ENCODE data around the gene RPS6KC1.

Gene RPS6KC1

GRCh38 chr1:213245260-213245910, 194.3 kb downstream of the RPS6KC1 start:
- peak in 1 of 3 experiments; percentile 52 for DNase-seq

DNA sequence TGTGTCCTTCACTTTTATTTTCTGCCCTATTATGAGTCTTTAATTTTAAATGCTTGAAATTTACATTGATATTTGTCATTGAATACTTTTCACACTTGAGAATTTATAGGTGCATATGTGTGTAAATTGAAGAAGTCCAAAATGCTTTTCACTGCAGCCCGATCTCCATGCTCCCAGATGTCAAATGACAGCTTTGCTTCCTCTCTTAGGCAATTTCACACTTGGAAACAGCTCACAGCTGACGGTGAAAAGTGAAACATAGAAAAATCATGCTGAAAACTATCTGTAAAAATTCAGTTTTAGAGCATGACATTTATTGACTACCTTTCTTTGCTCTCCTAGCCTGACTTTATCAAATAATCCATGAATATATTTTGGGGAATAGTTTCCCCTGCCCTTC, 196.0 kb downstream of the RPS6KC1 start:
- peak in 1 of 3 experiments; percentile 4 for DNase-seq

- no peak for DNase-seq
Measured at GRCh38 chr1:213249395-213249794, 198.4 kb downstream of the RPS6KC1 start.

DNA sequence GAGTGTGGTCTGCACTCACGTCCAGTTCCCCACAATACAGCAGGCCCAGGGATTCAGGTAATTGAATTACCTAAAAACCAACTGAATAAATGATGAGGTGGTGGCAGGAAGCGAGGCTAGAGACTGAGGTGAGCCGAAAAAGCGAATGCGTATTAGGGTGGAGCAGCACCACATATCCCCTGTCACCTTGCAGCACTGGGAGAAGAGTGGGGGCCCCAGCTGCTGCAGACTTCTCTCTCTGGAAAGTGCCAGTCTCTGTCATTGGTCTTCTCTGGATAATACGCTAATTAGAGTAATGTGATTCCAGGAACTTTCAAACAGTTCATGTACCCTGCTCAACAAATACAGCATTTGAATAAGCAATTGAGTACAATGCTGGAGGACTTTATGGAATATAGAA, 199.0 kb downstream of the RPS6KC1 start:
- DNase-seq: no peak

GRCh38 chr1:213250446-213250845, 199.4 kb downstream of the RPS6KC1 start:
- no peak for DNase-seq

- DNase-seq: peak in 1 of 3 experiments; percentile 37
Measured at GRCh38 chr1:213251972-213252371, 200.9 kb downstream of the RPS6KC1 start.

- DNase-seq: peak in 1 of 3 experiments; percentile 14
Measured at GRCh38 chr1:213256438-213257087, 205.5 kb downstream of the RPS6KC1 start.

DNA sequence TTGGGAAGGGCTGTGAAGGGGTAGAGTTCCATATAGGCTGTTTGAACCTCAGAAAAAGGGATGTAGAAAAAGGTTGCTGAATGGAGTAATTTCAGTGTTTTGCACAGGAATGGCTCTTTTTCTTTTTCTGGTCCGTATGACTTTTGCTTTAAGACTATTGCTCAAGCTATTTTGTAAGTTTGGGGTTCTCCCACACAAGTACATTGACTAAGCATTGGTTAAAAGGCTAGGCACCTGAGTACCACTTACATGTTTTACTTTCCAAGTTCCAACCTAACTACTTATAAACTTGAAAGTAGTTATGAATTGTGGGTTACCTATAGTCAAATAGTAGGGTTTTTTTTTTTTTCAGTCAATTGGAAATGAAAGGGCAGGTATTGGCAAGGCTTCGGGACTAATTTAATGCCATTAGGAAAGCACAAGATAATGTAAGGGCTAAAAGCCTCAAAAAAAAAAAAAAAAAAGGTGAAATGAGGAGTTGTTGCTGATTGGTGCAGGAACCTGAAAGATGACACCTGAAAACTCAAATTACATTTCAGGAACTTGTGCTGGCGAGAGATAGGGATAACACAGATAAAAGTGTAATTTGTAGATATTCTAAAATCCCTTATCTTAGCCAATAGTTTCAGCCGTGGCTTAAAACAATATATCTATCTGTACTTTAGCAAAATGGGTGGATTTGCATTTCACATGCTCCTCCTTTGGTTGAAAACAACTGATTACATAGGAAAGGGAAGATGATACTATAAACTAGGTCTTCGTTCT, 209.5 kb downstream of the RPS6KC1 start:
- DNase-seq: no peak

DNA sequence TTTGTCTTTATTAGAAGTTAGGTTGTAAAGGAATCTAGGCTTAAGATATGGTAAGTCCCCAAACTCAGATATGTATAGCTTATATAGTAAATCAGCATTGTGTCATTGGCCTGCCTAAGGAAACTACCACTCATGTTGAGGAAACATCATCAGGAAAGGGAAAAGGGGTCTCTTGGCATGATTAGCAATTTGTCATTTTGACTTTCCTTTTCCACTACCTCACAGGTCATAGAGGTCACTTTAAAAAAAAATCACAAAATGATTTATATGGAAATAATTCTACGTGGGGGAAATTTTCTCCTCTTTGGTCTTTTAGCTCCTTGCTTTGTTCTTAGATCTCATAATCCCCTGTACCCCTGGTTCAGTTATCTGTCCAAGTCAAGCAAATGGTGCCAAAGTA, 213.5 kb downstream of the RPS6KC1 start:
- no peak for DNase-seq

GRCh38 chr1:213266983-213267772, 216.1 kb downstream of the RPS6KC1 start:
- no peak for DNase-seq

DNA sequence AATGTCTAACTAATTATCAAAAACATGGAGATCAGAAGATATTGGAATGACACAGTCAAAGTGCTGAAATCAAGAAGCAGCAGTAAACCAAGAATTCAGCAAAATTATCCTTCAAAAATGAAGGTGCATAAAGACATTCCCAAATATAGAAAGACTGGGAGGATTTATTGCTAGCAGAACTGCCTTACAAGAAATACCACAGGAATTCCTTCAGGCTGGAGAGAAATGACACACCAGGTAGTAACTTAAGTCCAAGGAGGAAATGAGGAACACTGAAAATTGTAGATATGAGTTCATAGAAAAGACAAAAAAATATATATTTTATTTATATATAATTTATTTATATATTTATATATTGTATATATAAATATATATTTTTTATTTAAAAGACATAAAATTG, 217.2 kb downstream of the RPS6KC1 start:
- no peak for DNase-seq

DNA sequence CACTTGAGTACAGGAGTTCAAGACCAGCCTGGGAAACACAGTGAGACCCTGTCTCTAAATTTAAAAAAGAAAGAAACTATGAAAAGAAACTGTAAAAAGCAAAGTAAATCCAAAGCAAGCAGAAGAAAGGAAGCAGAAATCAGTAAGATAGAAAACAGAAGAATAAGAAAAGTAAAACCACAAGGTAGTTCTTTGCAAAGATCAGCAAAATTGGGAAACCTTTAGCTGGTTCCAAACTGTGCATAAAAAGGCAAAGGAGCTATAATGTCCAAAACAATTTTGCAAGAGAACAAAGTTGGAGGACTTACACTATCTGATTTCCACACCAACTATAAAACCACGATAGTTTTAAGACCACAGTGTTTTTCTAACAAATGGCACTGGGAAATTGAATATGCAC, 218.8 kb downstream of the RPS6KC1 start:
- no peak for DNase-seq

DNA sequence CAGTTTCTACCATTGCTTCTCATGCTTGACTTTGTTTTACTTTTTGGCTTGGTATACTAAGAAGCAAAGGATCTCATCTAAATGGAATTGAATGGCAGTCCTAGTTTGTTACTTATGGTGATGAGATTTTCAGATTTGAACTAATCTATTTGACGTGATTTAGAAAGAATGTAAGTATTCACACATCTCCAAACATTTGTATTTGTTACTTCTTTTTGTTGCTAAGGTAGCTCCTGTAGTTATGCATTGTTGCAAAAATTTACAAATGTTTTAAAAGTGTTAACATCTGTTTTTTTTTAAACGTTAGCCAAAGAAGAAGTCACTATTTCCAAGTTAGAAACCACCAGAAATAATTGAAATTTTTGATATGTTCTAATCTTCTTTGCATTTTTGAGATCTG, 222.5 kb downstream of the RPS6KC1 start:
- DNase-seq: no peak

GRCh38 chr1:213274140-213274539, 223.1 kb downstream of the RPS6KC1 start:
- peak in 1 of 3 experiments; percentile 34 for DNase-seq

DNA sequence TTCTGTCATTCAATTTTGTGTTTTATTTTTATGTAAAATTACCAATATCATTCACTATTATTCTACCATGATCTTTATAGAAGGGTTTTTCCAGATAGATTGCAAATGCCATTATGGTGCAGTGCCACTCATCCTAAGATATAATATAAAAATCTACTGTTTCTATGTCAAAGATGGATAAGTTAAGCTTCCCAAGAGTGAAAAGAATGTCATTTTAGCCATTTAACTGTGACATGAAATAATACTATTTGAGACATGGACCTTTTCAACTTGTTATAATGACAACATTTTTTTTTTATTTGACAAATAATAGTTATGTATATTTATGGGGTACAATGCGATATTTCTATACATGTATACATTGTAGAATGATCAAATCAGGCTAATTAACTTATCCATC, 224.3 kb downstream of the RPS6KC1 start:
- no peak for DNase-seq

DNA sequence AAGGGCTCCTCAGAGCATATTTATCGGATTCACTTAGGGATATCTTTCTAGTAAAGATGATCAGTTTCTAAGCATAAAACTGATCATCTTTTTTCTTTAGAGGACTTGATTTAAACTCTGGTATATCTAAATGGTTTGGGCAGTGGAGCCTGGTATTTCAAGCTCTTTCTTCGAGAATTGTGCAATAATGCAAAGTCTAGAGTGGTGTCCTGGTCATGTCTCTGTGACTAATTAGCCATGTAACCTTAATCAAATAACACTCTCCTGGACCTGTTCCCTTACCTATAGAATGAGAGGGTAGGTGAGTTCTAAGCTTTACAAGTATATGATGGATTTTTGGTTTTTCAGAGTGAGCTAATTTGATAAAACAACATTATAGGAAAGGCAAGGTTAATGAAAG, 225.2 kb downstream of the RPS6KC1 start:
- no peak for DNase-seq

- no peak for DNase-seq
Measured at GRCh38 chr1:213277036-213277435, 226.0 kb downstream of the RPS6KC1 start.

GRCh38 chr1:213279410-213279809, 228.4 kb downstream of the RPS6KC1 start:
- DNase-seq: no peak

GRCh38 chr1:213281640-213282301, 230.7 kb downstream of the RPS6KC1 start:
- no peak for DNase-seq

DNA sequence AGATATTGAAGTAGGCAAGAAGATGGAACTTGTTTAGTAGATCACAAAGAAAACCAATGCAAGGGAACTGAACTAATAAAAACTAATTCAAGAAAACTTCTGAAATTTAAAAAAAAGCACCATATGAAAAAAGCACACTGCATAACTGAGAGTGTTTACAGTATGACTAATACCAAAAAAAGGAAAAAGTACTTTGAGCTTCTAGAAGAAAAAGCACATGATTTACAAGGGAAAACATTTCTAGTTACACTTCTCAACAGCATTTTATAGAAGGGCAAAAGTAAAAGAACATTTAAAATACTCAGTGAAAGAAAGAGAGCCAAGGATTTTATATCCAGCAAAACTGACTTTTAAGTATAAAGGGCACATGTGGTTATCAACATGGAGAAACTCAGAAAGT, 233.6 kb downstream of the RPS6KC1 start:
- no peak for DNase-seq

DNA sequence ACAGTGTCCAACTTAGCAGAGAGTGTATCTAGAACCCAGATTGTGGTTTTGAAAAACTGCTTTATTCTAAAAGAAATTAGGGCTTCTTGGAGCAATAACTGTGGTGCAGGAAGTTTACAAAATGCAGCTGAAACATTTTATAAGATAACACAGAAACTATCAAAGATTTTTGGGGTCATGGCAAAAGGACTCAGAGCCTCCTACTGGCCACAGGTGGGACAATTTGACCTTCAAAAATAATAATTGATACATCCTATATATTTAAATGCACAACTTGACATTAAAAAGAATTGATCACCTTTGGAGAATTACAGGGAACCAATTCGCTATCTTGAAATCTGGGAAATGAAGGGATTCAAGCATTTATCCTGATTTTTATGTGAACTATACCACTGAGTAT, 235.2 kb downstream of the RPS6KC1 start:
- no peak for DNase-seq

- no peak for DNase-seq
Measured at GRCh38 chr1:213287987-213288386, 236.9 kb downstream of the RPS6KC1 start.

DNA sequence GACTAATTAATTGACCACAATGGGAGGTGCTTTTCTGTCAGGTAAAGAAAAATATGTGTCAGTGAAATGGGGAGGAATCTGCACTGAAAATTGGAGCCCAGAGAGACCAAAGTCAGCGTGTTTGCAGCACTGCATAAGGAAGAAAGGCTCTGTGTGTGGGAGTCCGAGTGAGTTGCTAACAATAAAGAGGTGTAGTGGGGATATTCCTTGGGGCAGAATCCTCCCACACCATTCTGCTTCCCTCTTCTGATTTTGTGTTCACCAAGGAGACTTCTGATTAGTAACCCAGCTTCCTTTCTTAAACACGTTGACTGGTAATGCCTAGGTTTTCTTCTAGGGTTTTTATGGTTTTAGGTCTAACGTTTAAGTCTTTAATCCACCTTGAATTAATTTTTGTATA, 240.5 kb downstream of the RPS6KC1 start:
- DNase-seq: no peak

Data from NCI-H1417 (cell line).